ENCODE data around the gene NFIX. TPM values are rescaled to one million over a fixed set of nuclear protein-coding genes. Genes with fewer than 3 reads are reported as not detected.

Gene NFIX
- total and polyA plus RNA-seq, 2 donors (not counting 3 experiments of a cell fraction or from before 2014, with no cell fraction given): 9.8 to 37.7 TPM

DNA sequence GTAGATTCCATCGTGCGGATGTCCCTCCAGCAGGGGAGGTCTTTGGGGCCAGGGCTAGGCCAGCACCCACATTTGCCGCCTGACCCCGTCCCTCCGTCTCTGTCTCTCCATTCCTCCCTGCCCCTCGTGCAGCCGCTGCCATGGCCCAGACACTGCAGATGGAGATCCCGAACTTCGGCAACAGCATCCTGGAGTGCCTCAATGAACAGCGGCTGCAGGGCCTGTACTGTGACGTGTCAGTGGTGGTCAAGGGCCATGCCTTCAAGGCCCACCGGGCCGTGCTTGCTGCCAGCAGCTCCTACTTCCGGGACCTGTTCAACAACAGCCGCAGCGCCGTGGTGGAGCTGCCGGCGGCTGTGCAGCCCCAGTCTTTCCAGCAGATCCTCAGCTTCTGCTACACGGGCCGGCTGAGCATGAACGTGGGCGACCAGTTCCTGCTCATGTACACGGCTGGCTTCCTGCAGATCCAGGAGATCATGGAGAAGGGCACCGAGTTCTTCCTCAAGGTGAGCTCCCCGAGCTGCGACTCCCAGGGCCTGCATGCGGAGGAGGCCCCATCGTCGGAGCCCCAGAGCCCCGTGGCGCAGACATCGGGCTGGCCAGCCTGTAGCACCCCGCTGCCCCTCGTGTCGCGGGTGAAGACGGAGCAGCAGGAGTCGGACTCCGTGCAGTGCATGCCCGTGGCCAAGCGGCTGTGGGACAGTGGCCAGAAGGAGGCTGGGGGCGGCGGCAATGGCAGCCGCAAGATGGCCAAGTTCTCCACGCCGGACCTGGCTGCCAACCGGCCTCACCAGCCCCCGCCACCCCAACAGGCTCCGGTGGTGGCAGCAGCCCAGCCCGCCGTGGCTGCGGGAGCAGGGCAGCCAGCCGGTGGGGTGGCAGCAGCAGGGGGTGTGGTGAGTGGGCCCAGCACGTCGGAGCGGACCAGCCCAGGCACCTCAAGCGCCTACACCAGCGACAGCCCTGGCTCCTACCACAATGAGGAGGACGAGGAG lies 140.1 kb downstream of the NFIX start:
- DNase-seq (ENCODE audit: low read depth, low spot score) (no peak), FAIRE-seq (no peak)
- dilution Hi-C loops (cut with MboI; ENCODE audit: extremely low pct_ligation_motif_present, low sequenced_read_pairs) (no loop called here), intact Hi-C loops (cut with micrococcal nuclease) (no loop called here)
- Histone ChIP-seq H3K9me3 (replicated peaks; ENCODE audit: control insufficient read depth, insufficient read depth, low read length) (no peaks in the 10 kb centered on the region), H2AFZ (ENCODE audit: low read depth, low read length) (no peak overlapping the region), H3K27me3 (ENCODE audit: control insufficient read depth in 2 of 2, insufficient read depth in 2 of 2, low read length in 2 of 2) (no peaks in the 10 kb centered on the region), H3K9me1 (replicated peaks; ENCODE audit: control insufficient read depth, extremely low read depth, insufficient read depth, low read length) (no peaks in the 10 kb centered on the region), H3K79me2 (ENCODE audit: control insufficient read depth, insufficient read depth, low read length) (peaks cover 39% of the 10 kb centered on the region), H3K4me2 (ENCODE audit: insufficient read depth, low read length) (no peak overlapping the region), H3K36me3 (ENCODE audit: control insufficient read depth in 2 of 2, extremely low read depth in 1 of 2, insufficient read depth in 2 of 2, low read length in 2 of 2) (peaks cover 12 to 36% of the 10 kb centered on the region in 2 experiments), H4K20me1 (replicated peaks; ENCODE audit: control insufficient read depth, extremely low read depth, insufficient read depth, low read length) (peaks cover 2% of the 10 kb centered on the region), H3K27ac (ENCODE audit: insufficient read depth, low read depth, low read length) (no peak overlapping the region), H3K4me3 (replicated peaks in 1 of 3; ENCODE audit: insufficient read depth in 1 of 3, low read depth in 1 of 3, low read length in 3 of 3) (no peak overlapping the region), H3K4me1 (ENCODE audit: control insufficient read depth, extremely low read depth, insufficient read depth, low read length) (no peaks in the 10 kb centered on the region), H3K9ac (replicated peaks; ENCODE audit: extremely low read depth, insufficient read depth, low read length) (no peak overlapping the region)
- ChIA-PET POLR2A (no interaction called here), CTCF (no interaction called here)
- BruUV-seq (replicated peaks): no TSS peak
- TF ChIP-seq GATA2 (IDR thresholded peaks at IDR 0.05; ENCODE audit: insufficient read depth, insufficient read length, low read depth, low read length): no peak
- no peak for TF ChIP-seq FOS (IDR thresholded peaks at IDR 0.05; ENCODE audit: borderline replicate concordance, insufficient read depth, low read length)
- no peak for TF ChIP-seq POLR2A (IDR thresholded peaks at IDR 0.05; ENCODE audit: low read depth, low read length)
- no peak for TF ChIP-seq EZH2 (IDR thresholded peaks at IDR 0.05; ENCODE audit: borderline replicate concordance, low read depth, low read length, severe bottlenecking)

DNA sequence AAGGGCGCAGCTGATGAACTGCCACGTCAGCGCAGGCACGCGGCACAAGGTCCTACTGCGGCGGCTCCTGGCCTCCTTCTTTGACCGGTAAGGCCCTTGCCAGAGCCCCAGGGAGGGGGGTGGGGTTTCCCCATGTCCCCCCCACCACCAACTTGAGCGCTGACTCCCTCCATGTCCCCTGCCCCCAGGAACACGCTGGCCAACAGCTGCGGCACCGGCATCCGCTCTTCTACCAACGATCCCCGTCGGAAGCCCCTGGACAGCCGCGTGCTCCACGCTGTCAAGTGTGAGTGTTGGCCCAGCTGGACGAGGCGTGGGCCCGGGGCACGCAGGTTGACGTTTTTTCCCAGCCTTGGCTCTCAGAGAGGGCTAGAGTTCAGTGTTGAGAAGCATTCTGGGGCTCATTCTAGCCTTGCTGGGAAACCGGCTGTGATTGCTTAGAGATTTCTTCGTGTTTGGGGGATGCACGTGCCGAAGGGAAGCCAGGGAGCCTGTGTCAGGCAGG lies 142.1 kb downstream of the NFIX start:
- no TSS peak for BruUV-seq (replicated peaks)
- no peak overlapping the region for H3K27ac ChIP-seq (ENCODE audit: insufficient read depth, low read depth, low read length)
- TF ChIP-seq, protein P1, sequence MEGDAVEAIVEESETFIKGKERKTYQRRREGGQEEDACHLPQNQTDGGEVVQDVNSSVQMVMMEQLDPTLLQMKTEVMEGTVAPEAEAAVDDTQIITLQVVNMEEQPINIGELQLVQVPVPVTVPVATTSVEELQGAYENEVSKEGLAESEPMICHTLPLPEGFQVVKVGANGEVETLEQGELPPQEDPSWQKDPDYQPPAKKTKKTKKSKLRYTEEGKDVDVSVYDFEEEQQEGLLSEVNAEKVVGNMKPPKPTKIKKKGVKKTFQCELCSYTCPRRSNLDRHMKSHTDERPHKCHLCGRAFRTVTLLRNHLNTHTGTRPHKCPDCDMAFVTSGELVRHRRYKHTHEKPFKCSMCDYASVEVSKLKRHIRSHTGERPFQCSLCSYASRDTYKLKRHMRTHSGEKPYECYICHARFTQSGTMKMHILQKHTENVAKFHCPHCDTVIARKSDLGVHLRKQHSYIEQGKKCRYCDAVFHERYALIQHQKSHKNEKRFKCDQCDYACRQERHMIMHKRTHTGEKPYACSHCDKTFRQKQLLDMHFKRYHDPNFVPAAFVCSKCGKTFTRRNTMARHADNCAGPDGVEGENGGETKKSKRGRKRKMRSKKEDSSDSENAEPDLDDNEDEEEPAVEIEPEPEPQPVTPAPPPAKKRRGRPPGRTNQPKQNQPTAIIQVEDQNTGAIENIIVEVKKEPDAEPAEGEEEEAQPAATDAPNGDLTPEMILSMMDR (IDR thresholded peaks at IDR 0.05; ENCODE audit: extremely low read depth in 1 of 2, insufficient read depth in 1 of 2, low read depth in 1 of 2, low read length in 2 of 2): no peak
- TF ChIP-seq GATA2 (IDR thresholded peaks at IDR 0.05; ENCODE audit: insufficient read depth, insufficient read length, low read depth, low read length) (no peak), JUN (IDR thresholded peaks at IDR 0.05; ENCODE audit: borderline replicate concordance, insufficient read depth, insufficient read length, low read depth) (no peak), POLR2A (IDR thresholded peaks at IDR 0.05; ENCODE audit: low read depth, low read length) (no peak), FOS (IDR thresholded peaks at IDR 0.05; ENCODE audit: borderline replicate concordance, insufficient read depth, low read length) (no peak), EZH2 (IDR thresholded peaks at IDR 0.05; ENCODE audit: borderline replicate concordance, low read depth, low read length, severe bottlenecking) (no peak)
- TF ChIP-seq, protein P2, sequence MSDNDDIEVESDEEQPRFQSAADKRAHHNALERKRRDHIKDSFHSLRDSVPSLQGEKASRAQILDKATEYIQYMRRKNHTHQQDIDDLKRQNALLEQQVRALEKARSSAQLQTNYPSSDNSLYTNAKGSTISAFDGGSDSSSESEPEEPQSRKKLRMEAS (IDR thresholded peaks at IDR 0.05; ENCODE audit: insufficient read depth, insufficient read length): no peak
- H3K36me3 ChIP-seq (ENCODE audit: control insufficient read depth in 2 of 2, extremely low read depth in 1 of 2, insufficient read depth in 2 of 2, low read length in 2 of 2): peaks cover 12 to 36% of the 10 kb centered on the region in 2 experiments
- no peaks in the 10 kb centered on the region for H3K4me1 ChIP-seq (ENCODE audit: control insufficient read depth, extremely low read depth, insufficient read depth, low read length)
- no peak overlapping the region for H3K9ac ChIP-seq (replicated peaks; ENCODE audit: extremely low read depth, insufficient read depth, low read length)
- intact Hi-C loops (cut with micrococcal nuclease): no loop called here
- no peak overlapping the region for H2AFZ ChIP-seq (ENCODE audit: low read depth, low read length)
- dilution Hi-C loops (cut with MboI; ENCODE audit: extremely low pct_ligation_motif_present, low sequenced_read_pairs): no loop called here
- CTCF ChIA-PET: interaction anchor here (1.0 to 1.3 kb wide), 2 partner anchors 9 to 36 kb away, joined by 3 to 4 read pairs; no protein-coding TSS in a partner anchor
- no peak overlapping the region for H3K4me2 ChIP-seq (ENCODE audit: insufficient read depth, low read length)
- POLR2A ChIA-PET: no interaction called here
- no peaks in the 10 kb centered on the region for H3K9me3 ChIP-seq (replicated peaks; ENCODE audit: control insufficient read depth, insufficient read depth, low read length)
- no peaks in the 10 kb centered on the region for H3K9me1 ChIP-seq (replicated peaks; ENCODE audit: control insufficient read depth, extremely low read depth, insufficient read depth, low read length)
- FAIRE-seq (no peak), DNase-seq (ENCODE audit: low read depth, low spot score) (no peak)
- H3K27me3 ChIP-seq (ENCODE audit: control insufficient read depth in 2 of 2, insufficient read depth in 2 of 2, low read length in 2 of 2): no peaks in the 10 kb centered on the region
- peaks cover 24% of the 10 kb centered on the region for H3K79me2 ChIP-seq (ENCODE audit: control insufficient read depth, insufficient read depth, low read length)
- no peak overlapping the region for H3K4me3 ChIP-seq (replicated peaks in 1 of 3; ENCODE audit: insufficient read depth in 1 of 3, low read depth in 1 of 3, low read length in 3 of 3)
- peaks cover 2% of the 10 kb centered on the region for H4K20me1 ChIP-seq (replicated peaks; ENCODE audit: control insufficient read depth, extremely low read depth, insufficient read depth, low read length)

All from endothelial cell of umbilical vein (primary cell).